GM23338 (cell line): ENCODE results near the gene TRIOBP. TPM values are rescaled to one million over a fixed set of nuclear protein-coding genes. Genes with fewer than 3 reads are reported as not detected.

Experiments used
- ATAC-seq: fragments of 200-7000 bp; cut with Tn5 transposase; 3 replicates; pipeline ENCODE4 v1.9.1; 2020
- DNase-seq: peaks from one replicate; pipeline ENCODE4 v3.0.0-alpha.2; 2015; ENCODE audit warnings: low spot score
- H2AFZ ChIP-seq: fragments of 200-600 bp; sonication (generic); 2 replicates; pipeline ENCODE4 v1.8.0; 2016; ENCODE audit warnings: antibody characterized with exemption, mild to moderate bottlenecking, moderate library complexity
- H3F3A ChIP-seq: fragments of 200-600 bp; sonication (generic); replicated peaks from 2 replicates; pipeline ENCODE4 v1.8.0; 2017; ENCODE audit warnings: antibody characterized with exemption, mixed run types, low read depth
- H3K27ac ChIP-seq: fragments of 200-600 bp; sonication (generic); 2 replicates; pipeline ENCODE4 v1.6.1; 2016; ENCODE audit warnings: low read depth
- H3K27me3 ChIP-seq: fragments of 200-600 bp; sonication (generic); 2 replicates; pipeline ENCODE4 v1.8.0; 2016; ENCODE audit warnings: mild to moderate bottlenecking, mixed run types, moderate library complexity; ENCODE audit not compliant: insufficient read depth
- H3K36me3 ChIP-seq: fragments of 200-600 bp; sonication (generic); 2 replicates; pipeline ENCODE4 v1.8.0; 2016; ENCODE audit warnings: mild to moderate bottlenecking; ENCODE audit not compliant: insufficient read depth
- H3K4me1 ChIP-seq: fragments of 200-600 bp; sonication (generic); 2 replicates; pipeline ENCODE4 v1.8.0; 2016; ENCODE audit warnings: mild to moderate bottlenecking, moderate library complexity; ENCODE audit not compliant: insufficient read depth
- H3K4me2 ChIP-seq: fragments of 200-600 bp; sonication (generic); 2 replicates; pipeline ENCODE4 v1.7.1; 2017; ENCODE audit warnings: mixed run types
- H3K4me3 ChIP-seq: fragments of 200-600 bp; sonication (generic); 2 replicates; pipeline ENCODE4 v1.6.1; 2016; ENCODE audit warnings: mixed run types
- H3K79me2 ChIP-seq: fragments of 200-600 bp; sonication (generic); replicated peaks from 2 replicates; pipeline ENCODE4 v1.8.0; 2017; ENCODE audit warnings: mild to moderate bottlenecking; ENCODE audit not compliant: insufficient read depth
- H3K9me2 ChIP-seq: fragments of 200-600 bp; sonication (generic); 2 replicates; pipeline ENCODE4 v1.8.0; 2017; ENCODE audit not compliant: insufficient read depth
- H4K20me1 ChIP-seq: fragments of 200-600 bp; sonication (generic); replicated peaks from 2 replicates; pipeline ENCODE4 v1.8.0; 2017; ENCODE audit warnings: mild to moderate bottlenecking; ENCODE audit not compliant: insufficient read depth
- H3K27ac Mint-ChIP-seq: 2 replicates; pipeline ENCODE4 v1.8.0; 2020; ENCODE audit warnings: inconsistent platforms, mild to moderate bottlenecking, moderate library complexity, mixed read lengths
- H3K27me3 Mint-ChIP-seq: 3 replicates; pipeline ENCODE4 v1.8.0; 2022; ENCODE audit warnings: low read depth, mild to moderate bottlenecking, moderate library complexity, mixed read lengths, inconsistent platforms; ENCODE audit not compliant: insufficient read depth, poor library complexity
- H3K36me3 Mint-ChIP-seq: 3 replicates; pipeline ENCODE4 v1.8.0; 2021; ENCODE audit warnings: low read depth, mild to moderate bottlenecking, inconsistent platforms, moderate library complexity, mixed read lengths
- H3K4me1 Mint-ChIP-seq: 3 replicates; pipeline ENCODE4 v1.8.0; 2020; ENCODE audit warnings: mild to moderate bottlenecking, inconsistent platforms, mixed read lengths
- H3K4me3 Mint-ChIP-seq: 3 replicates; pipeline ENCODE4 v1.8.0; 2021; ENCODE audit warnings: moderate library complexity, mild to moderate bottlenecking, inconsistent platforms, mixed read lengths
- H3K9me3 Mint-ChIP-seq: 3 replicates; pipeline ENCODE4 v1.8.0; 2020; ENCODE audit warnings: moderate library complexity, mild to moderate bottlenecking, inconsistent platforms, mixed read lengths
- CREB1 ChIP-seq: fragments of 250-450 bp; sonication (Bioruptor Pico); IDR thresholded peaks from 2 replicates; pipeline ENCODE4 v1.5.0; 2020; ENCODE audit warnings: low read depth, mild to moderate bottlenecking, moderate library complexity
- ZNF114 ChIP-seq: fragments of 250-450 bp; sonication (Bioruptor Pico); IDR thresholded peaks from 2 replicates; pipeline ENCODE4 v1.5.0; 2020; ENCODE audit warnings: mild to moderate bottlenecking, moderate library complexity
- ZNF331 ChIP-seq: fragments of 250-450 bp; sonication (Bioruptor Pico); IDR thresholded peaks from 2 replicates; pipeline ENCODE4 v1.5.0; 2020; ENCODE audit warnings: low read depth, mild to moderate bottlenecking, moderate library complexity
- polyA plus RNA-seq: library from polyadenylated mRNA; unstranded; fragments of >200 nt; fragmentation: Nextera tagmentation; extraction: Ambion mirVana; gene quantifications from 2 replicates; pipeline ENCODE4 v1.2.1, GENCODE V29; 2016
- total RNA-seq: library from RNA; depleted of rRNA; stranded (reverse); fragments of >200 nt; shearing (Covaris generic); gene quantifications from 2 replicates; pipeline ENCODE4 v1.2.3, GENCODE V29; 2014
- TF ChIP-seq, protein P1 (sequence below): IDR thresholded peaks from 2 replicates; pipeline ENCODE4 v1.6.1; 2016; ENCODE audit warnings: antibody characterized with exemption
- TF ChIP-seq, protein P2 (sequence below), 2 experiments: fragments of 200-600 bp in 1 of 2; sonication (generic) in 1 of 2; conservative IDR thresholded peaks; 2 replicates each; pipeline versions ENCODE4 v1.5.1 to v1.6.1; 2016 to 2017; ENCODE audit warnings: antibody characterized with exemption in 2 of 2, low read depth in 2 of 2, mild to moderate bottlenecking in 2 of 2, moderate library complexity in 1 of 2

Gene TRIOBP
- total and polyA plus RNA-seq, 2 experiments from 2014 or later: 21.4 to 48.4 TPM

DNA sequence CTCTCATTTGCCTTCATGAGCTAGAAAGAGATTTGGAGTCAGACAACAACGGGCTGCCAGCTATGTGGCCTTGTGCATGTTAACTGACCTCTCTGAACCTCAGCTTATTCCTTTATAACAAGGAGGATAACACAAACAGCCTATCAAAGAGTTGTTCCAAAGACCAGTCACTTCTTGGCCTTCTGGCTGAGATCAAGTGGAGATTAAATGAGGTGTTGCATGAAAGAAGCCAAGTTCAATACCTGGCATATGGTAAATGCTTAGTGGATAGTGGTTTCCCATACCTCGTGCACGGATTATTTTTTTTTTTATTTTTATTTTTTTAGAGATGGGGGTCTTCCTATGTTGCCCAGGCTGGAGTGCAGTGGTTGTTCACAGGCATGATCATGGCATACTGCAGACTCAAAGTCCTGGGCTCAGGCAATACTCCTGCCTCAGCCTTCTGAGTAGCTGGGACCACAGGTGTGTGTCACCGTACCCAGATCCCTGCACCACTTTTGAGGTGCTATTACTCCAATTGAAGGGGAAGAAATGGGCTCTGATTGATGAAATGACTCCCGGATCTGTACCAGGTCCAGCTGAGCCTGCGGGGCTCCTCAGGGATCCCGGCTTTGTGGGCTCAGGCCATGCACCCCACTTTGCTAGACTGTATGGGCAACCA is 16.5 kb upstream of the TRIOBP start:
- no peaks in the 10 kb centered on the region for H3K9me2 ChIP-seq
- Mint-ChIP-seq H3K36me3 (no peaks in the 10 kb centered on the region), H3K27ac (no peak overlapping the region), H3K4me3 (no peak overlapping the region), H3K4me1 (peaks cover 14% of the 10 kb centered on the region), H3K9me3 (no peaks in the 10 kb centered on the region), H3K27me3 (peaks cover 4% of the 10 kb centered on the region)
- no peak overlapping the region for H3K4me2 ChIP-seq
- TF ChIP-seq ZNF114 (CRISPR knock-in tag): no peak
- no peaks in the 10 kb centered on the region for H3K27me3 ChIP-seq
- ATAC-seq: no peak
- H3K79me2 ChIP-seq: no peaks in the 10 kb centered on the region
- H2AFZ ChIP-seq: no peak overlapping the region
- peaks cover 11% of the 10 kb centered on the region; the same call in 1 of the 2 replicates for H3F3A ChIP-seq
- H3K4me3 ChIP-seq: no peak overlapping the region
- H3K36me3 ChIP-seq: no peaks in the 10 kb centered on the region
- peaks cover 5% of the 10 kb centered on the region; the same call in 1 of the 2 replicates for H3K4me1 ChIP-seq
- DNase-seq: no peak
- no peaks in the 10 kb centered on the region; the same call in 1 of the 2 replicates for H4K20me1 ChIP-seq
- no peak overlapping the region for H3K27ac ChIP-seq

DNA sequence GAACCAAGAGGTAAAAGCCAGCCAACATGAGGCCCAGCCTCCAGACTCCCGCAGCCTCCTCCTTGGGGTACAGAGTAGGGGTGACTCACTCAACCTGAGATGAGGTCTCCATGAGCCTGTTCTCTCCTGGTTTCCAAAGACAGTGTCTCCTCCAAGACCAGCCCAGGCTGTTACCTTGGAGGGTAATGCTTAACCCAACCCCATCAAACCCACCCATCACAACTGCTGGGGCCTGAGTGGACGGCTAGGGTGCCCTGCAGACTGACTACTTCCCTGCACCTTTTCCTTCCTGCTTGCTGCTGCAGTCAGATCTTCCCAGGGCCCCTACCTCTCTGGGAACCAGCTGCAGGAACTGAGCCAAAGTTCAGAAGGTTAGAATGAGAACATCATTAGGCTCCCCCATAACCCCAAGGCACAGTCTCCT is 15.8 kb upstream of the TRIOBP start:
- H3K9me2 ChIP-seq: no peaks in the 10 kb centered on the region
- no peak overlapping the region for H3K27ac ChIP-seq
- no peak for DNase-seq
- Mint-ChIP-seq H3K27ac (no peak overlapping the region), H3K4me1 (peaks cover 12% of the 10 kb centered on the region), H3K27me3 (peaks cover 2% of the 10 kb centered on the region), H3K4me3 (no peak overlapping the region), H3K9me3 (no peaks in the 10 kb centered on the region; the same call in 2 of the 3 replicates), H3K36me3 (no peaks in the 10 kb centered on the region; the same call in 2 of the 3 replicates)
- H2AFZ ChIP-seq: no peak overlapping the region
- H4K20me1 ChIP-seq: no peaks in the 10 kb centered on the region; the same call in 1 of the 2 replicates
- no peaks in the 10 kb centered on the region for H3K36me3 ChIP-seq
- H3F3A ChIP-seq: 0 out of 2 replicates have a peak, but pooled peaks cover 11% of the 10 kb centered on the region
- H3K4me3 ChIP-seq: no peak overlapping the region
- peaks cover 3% of the 10 kb centered on the region; the same call in 1 of the 2 replicates for H3K4me1 ChIP-seq
- no peak overlapping the region for H3K4me2 ChIP-seq
- no peaks in the 10 kb centered on the region for H3K27me3 ChIP-seq
- no peak for ATAC-seq
- TF ChIP-seq ZNF114 (CRISPR knock-in tag) (no peak), ZNF331 (CRISPR knock-in tag) (no peak), CREB1 (CRISPR knock-in tag) (no peak)
- TF ChIP-seq, protein P1, sequence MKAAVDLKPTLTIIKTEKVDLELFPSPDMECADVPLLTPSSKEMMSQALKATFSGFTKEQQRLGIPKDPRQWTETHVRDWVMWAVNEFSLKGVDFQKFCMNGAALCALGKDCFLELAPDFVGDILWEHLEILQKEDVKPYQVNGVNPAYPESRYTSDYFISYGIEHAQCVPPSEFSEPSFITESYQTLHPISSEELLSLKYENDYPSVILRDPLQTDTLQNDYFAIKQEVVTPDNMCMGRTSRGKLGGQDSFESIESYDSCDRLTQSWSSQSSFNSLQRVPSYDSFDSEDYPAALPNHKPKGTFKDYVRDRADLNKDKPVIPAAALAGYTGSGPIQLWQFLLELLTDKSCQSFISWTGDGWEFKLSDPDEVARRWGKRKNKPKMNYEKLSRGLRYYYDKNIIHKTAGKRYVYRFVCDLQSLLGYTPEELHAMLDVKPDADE: no peak
- TF ChIP-seq, protein P2, sequence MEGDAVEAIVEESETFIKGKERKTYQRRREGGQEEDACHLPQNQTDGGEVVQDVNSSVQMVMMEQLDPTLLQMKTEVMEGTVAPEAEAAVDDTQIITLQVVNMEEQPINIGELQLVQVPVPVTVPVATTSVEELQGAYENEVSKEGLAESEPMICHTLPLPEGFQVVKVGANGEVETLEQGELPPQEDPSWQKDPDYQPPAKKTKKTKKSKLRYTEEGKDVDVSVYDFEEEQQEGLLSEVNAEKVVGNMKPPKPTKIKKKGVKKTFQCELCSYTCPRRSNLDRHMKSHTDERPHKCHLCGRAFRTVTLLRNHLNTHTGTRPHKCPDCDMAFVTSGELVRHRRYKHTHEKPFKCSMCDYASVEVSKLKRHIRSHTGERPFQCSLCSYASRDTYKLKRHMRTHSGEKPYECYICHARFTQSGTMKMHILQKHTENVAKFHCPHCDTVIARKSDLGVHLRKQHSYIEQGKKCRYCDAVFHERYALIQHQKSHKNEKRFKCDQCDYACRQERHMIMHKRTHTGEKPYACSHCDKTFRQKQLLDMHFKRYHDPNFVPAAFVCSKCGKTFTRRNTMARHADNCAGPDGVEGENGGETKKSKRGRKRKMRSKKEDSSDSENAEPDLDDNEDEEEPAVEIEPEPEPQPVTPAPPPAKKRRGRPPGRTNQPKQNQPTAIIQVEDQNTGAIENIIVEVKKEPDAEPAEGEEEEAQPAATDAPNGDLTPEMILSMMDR (conservative IDR thresholded peaks at IDR 0.05; ENCODE audit: low read depth in 2 of 2): no peak
- no peaks in the 10 kb centered on the region for H3K79me2 ChIP-seq
